Measurements from ENCODE around the gene SCAP. TPM values are rescaled to one million over a fixed set of nuclear protein-coding genes. Genes with fewer than 3 reads are reported as not detected.

SCAP gene
- total RNA-seq, 1 experiment from 2014 or later = 67.6 TPM

DNA sequence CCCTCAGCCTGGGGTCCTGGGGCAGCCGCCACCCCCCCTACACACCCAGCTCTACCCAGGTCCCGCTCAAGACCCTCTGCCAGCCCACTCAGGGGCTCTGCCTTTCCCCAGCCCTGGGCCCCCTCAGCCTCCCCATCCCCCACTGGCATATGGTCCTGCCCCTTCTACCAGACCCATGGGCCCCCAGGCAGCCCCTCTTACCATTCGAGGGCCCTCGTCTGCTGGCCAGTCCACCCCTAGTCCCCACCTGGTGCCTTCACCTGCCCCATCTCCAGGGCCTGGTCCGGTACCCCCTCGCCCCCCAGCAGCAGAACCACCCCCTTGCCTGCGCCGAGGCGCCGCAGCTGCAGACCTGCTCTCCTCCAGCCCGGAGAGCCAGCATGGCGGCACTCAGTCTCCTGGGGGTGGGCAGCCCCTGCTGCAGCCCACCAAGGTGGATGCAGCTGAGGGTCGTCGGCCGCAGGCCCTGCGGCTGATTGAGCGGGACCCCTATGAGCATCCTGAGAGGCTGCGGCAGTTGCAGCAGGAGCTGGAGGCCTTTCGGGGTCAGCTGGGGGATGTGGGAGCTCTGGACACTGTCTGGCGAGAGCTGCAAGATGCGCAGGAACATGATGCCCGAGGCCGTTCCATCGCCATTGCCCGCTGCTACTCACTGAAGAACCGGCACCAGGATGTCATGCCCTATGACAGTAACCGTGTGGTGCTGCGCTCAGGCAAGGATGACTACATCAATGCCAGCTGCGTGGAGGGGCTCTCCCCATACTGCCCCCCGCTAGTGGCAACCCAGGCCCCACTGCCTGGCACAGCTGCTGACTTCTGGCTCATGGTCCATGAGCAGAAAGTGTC is 64.7 kb downstream of the SCAP start:
- no TSS peak for BruUV-seq (replicated peaks)
- Histone ChIP-seq H3K4me2 (ENCODE audit: low read length) (no peak overlapping the region), H3K4me1 (ENCODE audit: control insufficient read depth in 1 of 2, insufficient read depth in 2 of 2, low read length in 2 of 2) (peaks cover 2 to 3% of the 10 kb centered on the region in 2 experiments; a peak in 2 of 4 replicates), H4K20me1 (ENCODE audit: insufficient read depth) (no peaks in the 10 kb centered on the region), H3K36me3 (ENCODE audit: control insufficient read depth in 1 of 2, insufficient read depth in 2 of 2, low read length in 2 of 2) (peaks cover 16 to 29% of the 10 kb centered on the region in 2 experiments; a peak in 3 of 4 replicates), H3K27ac (ENCODE audit: low read depth, low read length) (no peak overlapping the region), H3K9ac (ENCODE audit: low read length) (no peak overlapping the region), H3K27me3 (ENCODE audit: insufficient read depth, low read length) (no peaks in the 10 kb centered on the region), H3K9me3 (ENCODE audit: control insufficient read depth in 1 of 2, insufficient read depth in 1 of 2, low read depth in 1 of 2, low read length in 2 of 2) (no peaks in the 10 kb centered on the region), H3K9me2 (ENCODE audit: insufficient read depth) (no peaks in the 10 kb centered on the region), H3K4me3 (replicated peaks in 1 of 2; ENCODE audit: low read depth in 1 of 2, low read length in 2 of 2) (no peak overlapping the region), H3K79me2 (ENCODE audit: insufficient read depth, low read length) (no peaks in the 10 kb centered on the region), H2AFZ (ENCODE audit: low read depth, low read length, poor library complexity, severe bottlenecking) (no peak overlapping the region)
- intact Hi-C loops (cut with micrococcal nuclease) = no loop called here
- no peak for ATAC-seq
- ChIA-PET CTCF (interaction anchor here (1.6 kb wide), 1 partner anchor 10 kb away, joined by 3 read pairs; no protein-coding TSS in a partner anchor), RAD21 (ENCODE audit: low non-redundant PET in 1 of 2, low total read pairs in 2 of 2, uncharacterized antibody in 2 of 2, unreplicated experiment in 2 of 2) (no interaction called here), POLR2A (no interaction called here)
- DNase-seq (ENCODE audit: low read depth, low spot score) = no peak
- TF ChIP-seq, protein P1, sequence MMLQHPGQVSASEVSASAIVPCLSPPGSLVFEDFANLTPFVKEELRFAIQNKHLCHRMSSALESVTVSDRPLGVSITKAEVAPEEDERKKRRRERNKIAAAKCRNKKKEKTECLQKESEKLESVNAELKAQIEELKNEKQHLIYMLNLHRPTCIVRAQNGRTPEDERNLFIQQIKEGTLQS (IDR thresholded peaks at IDR 0.05) = no peak

GRCh38 chr3:47410417-47410720 is 65.4 kb downstream of the SCAP start:
- DNase-seq (ENCODE audit: low read depth, low spot score) (no peak), ATAC-seq (no peak)
- Histone ChIP-seq H3K79me2 (ENCODE audit: insufficient read depth, low read length) (no peaks in the 10 kb centered on the region), H3K9me2 (ENCODE audit: insufficient read depth) (no peaks in the 10 kb centered on the region), H3K27ac (ENCODE audit: low read depth, low read length) (no peak overlapping the region), H2AFZ (ENCODE audit: low read depth, low read length, poor library complexity, severe bottlenecking) (no peak overlapping the region), H3K4me1 (ENCODE audit: control insufficient read depth in 1 of 2, insufficient read depth in 2 of 2, low read length in 2 of 2) (peaks cover 0 to 2% of the 10 kb centered on the region in 2 experiments; a peak in 2 of 4 replicates), H3K4me3 (replicated peaks in 1 of 2; ENCODE audit: low read depth in 1 of 2, low read length in 2 of 2) (no peak overlapping the region), H3K36me3 (ENCODE audit: control insufficient read depth in 1 of 2, insufficient read depth in 2 of 2, low read length in 2 of 2) (peaks cover 16 to 28% of the 10 kb centered on the region in 2 experiments; a peak in 3 of 4 replicates), H3K27me3 (ENCODE audit: insufficient read depth, low read length) (no peaks in the 10 kb centered on the region), H3K9me3 (ENCODE audit: control insufficient read depth in 1 of 2, insufficient read depth in 1 of 2, low read depth in 1 of 2, low read length in 2 of 2) (no peaks in the 10 kb centered on the region), H3K4me2 (ENCODE audit: low read length) (no peak overlapping the region), H4K20me1 (ENCODE audit: insufficient read depth) (no peaks in the 10 kb centered on the region), H3K9ac (ENCODE audit: low read length) (no peak overlapping the region)
- ChIA-PET CTCF (no interaction called here), RAD21 (ENCODE audit: low non-redundant PET in 1 of 2, low total read pairs in 2 of 2, uncharacterized antibody in 2 of 2, unreplicated experiment in 2 of 2) (no interaction called here), POLR2A (no interaction called here)
- TF ChIP-seq EZH2phosphoT487 (IDR thresholded peaks at IDR 0.05; ENCODE audit: borderline replicate concordance) (no peak), SIN3A (IDR thresholded peaks at IDR 0.05; ENCODE audit: low read depth) (no peak), ELF1 (IDR thresholded peaks at IDR 0.05; ENCODE audit: borderline replicate concordance, low read depth) (no peak), FOSL1 (IDR thresholded peaks at IDR 0.05; ENCODE audit: low read depth) (no peak), ZFX (IDR thresholded peaks at IDR 0.05) (no peak), ZNF274 (IDR thresholded peaks at IDR 0.05; ENCODE audit: low read depth, low read length) (no peak), SRF (IDR thresholded peaks at IDR 0.05; ENCODE audit: low read depth) (no peak), EZH2 (IDR thresholded peaks at IDR 0.05) (no peak), SP1 (IDR thresholded peaks at IDR 0.05; ENCODE audit: low read depth) (no peak), CTCF (IDR thresholded peaks at IDR 0.05 in 2 of 3, conservative IDR thresholded peaks at IDR 0.05 in 1 of 3; ENCODE audit: borderline replicate concordance in 1 of 3, insufficient read depth in 1 of 3, low read depth in 2 of 3, low read length in 2 of 3) (no peak), POLR2A (IDR thresholded peaks at IDR 0.05; ENCODE audit: borderline replicate concordance, extremely low read depth, insufficient read depth, insufficient read length) (no peak), JUND (IDR thresholded peaks at IDR 0.05) (no peak)
- BruUV-seq (replicated peaks) = no TSS peak
- intact Hi-C loops (cut with micrococcal nuclease) = no loop called here

All from HCT116 (cell line).